Glutamatergic neuron (in vitro differentiated cells): ENCODE results near the gene CECR2. TPM values are rescaled to one million over a fixed set of nuclear protein-coding genes. Genes with fewer than 3 reads are reported as not detected.

Experiments used
- DNase-seq: peaks from one replicate; pipeline ENCODE4 v3.0.0; 2022
- H3K27ac Mint-ChIP-seq: one replicate; pipeline ENCODE4 v1.8.0; 2020; ENCODE audit warnings: mild to moderate bottlenecking, mixed read lengths, inconsistent platforms; ENCODE audit not compliant: unreplicated experiment
- H3K27me3 Mint-ChIP-seq: one replicate; pipeline ENCODE4 v1.8.0; 2020; ENCODE audit warnings: mild to moderate bottlenecking, moderate library complexity, mixed read lengths, inconsistent platforms; ENCODE audit not compliant: unreplicated experiment
- H3K36me3 Mint-ChIP-seq: one replicate; pipeline ENCODE4 v1.8.0; 2020; ENCODE audit warnings: mild to moderate bottlenecking, mixed read lengths, inconsistent platforms; ENCODE audit not compliant: unreplicated experiment
- H3K4me1 Mint-ChIP-seq: one replicate; pipeline ENCODE4 v1.8.0; 2020; ENCODE audit warnings: mild to moderate bottlenecking, low read depth, mixed read lengths, inconsistent platforms; ENCODE audit not compliant: unreplicated experiment
- H3K4me3 Mint-ChIP-seq: one replicate; pipeline ENCODE4 v1.8.0; 2020; ENCODE audit warnings: mild to moderate bottlenecking, mixed read lengths, inconsistent platforms; ENCODE audit not compliant: unreplicated experiment
- H3K9me3 Mint-ChIP-seq: one replicate; pipeline ENCODE4 v1.8.0; 2020; ENCODE audit warnings: mild to moderate bottlenecking, moderate library complexity, mixed read lengths, inconsistent platforms; ENCODE audit not compliant: unreplicated experiment
- CTCF ChIP-seq: fragments of 200-600 bp; sonication (generic); IDR thresholded peaks from one replicate; pipeline ENCODE4 v1.5.0; 2021; ENCODE audit not compliant: partially characterized antibody, unreplicated experiment
- total RNA-seq: library from RNA; stranded (reverse); fragmentation: NEBNext Ultra II Directional; extraction: Animal tissue kit (Norgen Biotek cat#: 25700); gene quantifications from one replicate; pipeline ENCODE4 v1.2.1, GENCODE V29; 2021; ENCODE audit not compliant: unreplicated experiment

The CECR2 gene
- total RNA-seq, 1 donor from 2014 or later, result 178 TPM

GRCh38 chr22:17489101-17489500 is 119.8 kb downstream of the CECR2 start:
- DNase-seq, result no peak
- Mint-ChIP-seq H3K4me1 (peaks cover 39% of the 10 kb centered on the region), H3K4me3 (no peak overlapping the region), H3K27ac (no peak overlapping the region), H3K36me3 (no peaks in the 10 kb centered on the region), H3K9me3 (peaks cover 2% of the 10 kb centered on the region), H3K27me3 (peaks cover 5% of the 10 kb centered on the region)
- no peak for TF ChIP-seq CTCF

- Mint-ChIP-seq H3K36me3 (no peaks in the 10 kb centered on the region), H3K27ac (peak overlapping the region; percentile 39), H3K27me3 (peaks cover 3% of the 10 kb centered on the region), H3K4me3 (peak overlapping the region; percentile 23), H3K9me3 (peaks cover 4% of the 10 kb centered on the region), H3K4me1 (peaks cover 40% of the 10 kb centered on the region)
- DNase-seq, result no peak
- TF ChIP-seq CTCF, result no peak
Measured at GRCh38 chr22:17491090-17491640, 121.9 kb downstream of the CECR2 start.

GRCh38 chr22:17492247-17492646 is 123.0 kb downstream of the CECR2 start:
- Mint-ChIP-seq H3K27me3 (no peaks in the 10 kb centered on the region), H3K9me3 (peaks cover 4% of the 10 kb centered on the region), H3K4me3 (no peak overlapping the region), H3K4me1 (peaks cover 42% of the 10 kb centered on the region), H3K27ac (no peak overlapping the region), H3K36me3 (no peaks in the 10 kb centered on the region)
- DNase-seq, result no peak
- no peak for TF ChIP-seq CTCF

GRCh38 chr22:17493419-17493981 is 124.2 kb downstream of the CECR2 start:
- DNase-seq, result no peak
- no peak for TF ChIP-seq CTCF
- Mint-ChIP-seq H3K36me3 (no peaks in the 10 kb centered on the region), H3K27me3 (no peaks in the 10 kb centered on the region), H3K4me3 (no peak overlapping the region), H3K27ac (peak overlapping the region; percentile 56), H3K4me1 (peaks cover 45% of the 10 kb centered on the region), H3K9me3 (peaks cover 8% of the 10 kb centered on the region)

- Mint-ChIP-seq H3K4me1 (peaks cover 46% of the 10 kb centered on the region), H3K27ac (peak overlapping the region; percentile 25), H3K4me3 (no peak overlapping the region), H3K9me3 (peaks cover 8% of the 10 kb centered on the region), H3K27me3 (no peaks in the 10 kb centered on the region), H3K36me3 (no peaks in the 10 kb centered on the region)
- DNase-seq, result no peak
- TF ChIP-seq CTCF, result no peak
Measured at GRCh38 chr22:17496841-17497240, 127.6 kb downstream of the CECR2 start.
